MM.1S (cell line): ENCODE measurements around the gene SRCIN1.

Experiments used
- DNase-seq: peaks from one replicate; pipeline ENCODE4 v3.0.0-alpha.2; 2015
- H2AFZ ChIP-seq: fragments of 300-600 bp; sonication (generic); 2 replicates; pipeline ENCODE4 v1.6.0; 2016; ENCODE audit warnings: antibody characterized with exemption, low read length
- H3F3A ChIP-seq: fragments of 300-600 bp; sonication (generic); 2 replicates; pipeline ENCODE4 v1.6.1; 2016; ENCODE audit warnings: mild to moderate bottlenecking, antibody characterized with exemption, low read length, moderate library complexity, mixed read lengths; ENCODE audit not compliant: insufficient read depth
- H3K27ac ChIP-seq: fragments of 300-600 bp; sonication (generic); 2 replicates; pipeline ENCODE4 v1.5.1; 2016; ENCODE audit warnings: mild to moderate bottlenecking, low read length
- H3K27me3 ChIP-seq: fragments of 300-600 bp; sonication (generic); replicated peaks from 2 replicates; pipeline ENCODE4 v1.6.0; 2016; ENCODE audit warnings: low read length; ENCODE audit not compliant: insufficient read depth
- H3K36me3 ChIP-seq: fragments of 300-600 bp; sonication (generic); replicated peaks from 2 replicates; pipeline ENCODE4 v1.6.1; 2016; ENCODE audit warnings: mild to moderate bottlenecking, low read length, mixed read lengths; ENCODE audit not compliant: insufficient read depth
- H3K4me1 ChIP-seq: fragments of 300-600 bp; sonication (generic); 2 replicates; pipeline ENCODE4 v1.6.1; 2016; ENCODE audit warnings: low read length, mixed read lengths
- H3K4me2 ChIP-seq: fragments of 300-600 bp; sonication (generic); 2 replicates; pipeline ENCODE4 v1.6.0; 2016; ENCODE audit warnings: low read depth, low read length
- H3K4me3 ChIP-seq: fragments of 300-600 bp; sonication (generic); 2 replicates; pipeline ENCODE4 v1.5.1; 2016; ENCODE audit warnings: low read length, mixed read lengths
- H3K79me2 ChIP-seq: fragments of 300-600 bp; sonication (generic); 2 replicates; pipeline ENCODE4 v1.6.1; 2016; ENCODE audit warnings: mixed run types, low read length, mixed read lengths
- H3K9ac ChIP-seq: fragments of 300-600 bp; sonication (generic); 2 replicates; pipeline ENCODE4 v1.6.1; 2016; ENCODE audit warnings: low read length, mixed read lengths
- H3K9me2 ChIP-seq: fragments of 300-600 bp; sonication (generic); replicated peaks from 2 replicates; pipeline ENCODE4 v1.6.1; 2016; ENCODE audit warnings: mild to moderate bottlenecking, low read length, mixed read lengths; ENCODE audit not compliant: insufficient read depth
- H3K9me3 ChIP-seq: fragments of 300-600 bp; sonication (generic); replicated peaks from 2 replicates; pipeline ENCODE4 v1.6.1; 2016; ENCODE audit warnings: mild to moderate bottlenecking, low read length, mixed read lengths; ENCODE audit not compliant: insufficient read depth
- H4K20me1 ChIP-seq: fragments of 300-600 bp; sonication (generic); 2 replicates; pipeline ENCODE4 v1.6.1; 2016; ENCODE audit warnings: mild to moderate bottlenecking, low read length, moderate library complexity, mixed read lengths; ENCODE audit not compliant: insufficient read depth
- CTCF ChIP-seq: fragments of 300-600 bp; sonication (generic); IDR thresholded peaks from 2 replicates; pipeline ENCODE4 v1.5.1; 2016; ENCODE audit warnings: antibody characterized with exemption, low read length, mixed read lengths
- EZH2 ChIP-seq: fragments of 300-600 bp; sonication (generic); optimal IDR thresholded peaks from 2 replicates; pipeline ENCODE3; 2017; ENCODE audit warnings: low read depth, mild to moderate bottlenecking, antibody characterized with exemption, low read length, mixed read lengths
- EZH2phosphoT487 ChIP-seq: fragments of 300-600 bp; sonication (generic); IDR thresholded peaks from 2 replicates; pipeline ENCODE4 v1.6.1; 2018; ENCODE audit warnings: antibody characterized with exemption, low read length

Gene SRCIN1, protein sequence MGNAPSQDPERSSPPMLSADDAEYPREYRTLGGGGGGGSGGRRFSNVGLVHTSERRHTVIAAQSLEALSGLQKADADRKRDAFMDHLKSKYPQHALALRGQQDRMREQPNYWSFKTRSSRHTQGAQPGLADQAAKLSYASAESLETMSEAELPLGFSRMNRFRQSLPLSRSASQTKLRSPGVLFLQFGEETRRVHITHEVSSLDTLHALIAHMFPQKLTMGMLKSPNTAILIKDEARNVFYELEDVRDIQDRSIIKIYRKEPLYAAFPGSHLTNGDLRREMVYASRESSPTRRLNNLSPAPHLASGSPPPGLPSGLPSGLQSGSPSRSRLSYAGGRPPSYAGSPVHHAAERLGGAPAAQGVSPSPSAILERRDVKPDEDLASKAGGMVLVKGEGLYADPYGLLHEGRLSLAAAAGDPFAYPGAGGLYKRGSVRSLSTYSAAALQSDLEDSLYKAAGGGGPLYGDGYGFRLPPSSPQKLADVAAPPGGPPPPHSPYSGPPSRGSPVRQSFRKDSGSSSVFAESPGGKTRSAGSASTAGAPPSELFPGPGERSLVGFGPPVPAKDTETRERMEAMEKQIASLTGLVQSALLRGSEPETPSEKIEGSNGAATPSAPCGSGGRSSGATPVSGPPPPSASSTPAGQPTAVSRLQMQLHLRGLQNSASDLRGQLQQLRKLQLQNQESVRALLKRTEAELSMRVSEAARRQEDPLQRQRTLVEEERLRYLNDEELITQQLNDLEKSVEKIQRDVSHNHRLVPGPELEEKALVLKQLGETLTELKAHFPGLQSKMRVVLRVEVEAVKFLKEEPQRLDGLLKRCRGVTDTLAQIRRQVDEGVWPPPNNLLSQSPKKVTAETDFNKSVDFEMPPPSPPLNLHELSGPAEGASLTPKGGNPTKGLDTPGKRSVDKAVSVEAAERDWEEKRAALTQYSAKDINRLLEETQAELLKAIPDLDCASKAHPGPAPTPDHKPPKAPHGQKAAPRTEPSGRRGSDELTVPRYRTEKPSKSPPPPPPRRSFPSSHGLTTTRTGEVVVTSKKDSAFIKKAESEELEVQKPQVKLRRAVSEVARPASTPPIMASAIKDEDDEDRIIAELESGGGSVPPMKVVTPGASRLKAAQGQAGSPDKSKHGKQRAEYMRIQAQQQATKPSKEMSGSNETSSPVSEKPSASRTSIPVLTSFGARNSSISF

GRCh38 chr17:38605841-38606645 lies at the start of gene SRCIN1:
Gene SRCIN1 (minus strand): TSS chr17:38605952. CDS start chr17:38605705, 247 bp downstream.
- Histone ChIP-seq H3K4me3 (peak within 1 kb of the TSS; percentile 83), H3F3A (no peaks in the 10 kb centered on the region), H3K4me2 (peak within 1 kb of the TSS; percentile 89), H2AFZ (peak within 1 kb of the TSS; percentile 96), H3K79me2 (no peaks in the 10 kb centered on the region), H3K27ac (no peak within 1 kb of the TSS), H3K27me3 (peaks cover 79% of the 10 kb centered on the region), H3K36me3 (no peaks in the 10 kb centered on the region), H3K4me1 (0 out of 2 replicates have a peak, but pooled peaks cover 6% of the 10 kb centered on the region), H4K20me1 (no peaks in the 10 kb centered on the region), H3K9me2 (no peaks in the 10 kb centered on the region), H3K9ac (peak within 1 kb of the TSS; percentile 66), H3K9me3 (no peaks in the 10 kb centered on the region)
- DNase-seq, result peak; percentile 62
- no peak for TF ChIP-seq EZH2
- peak; percentile 100 for TF ChIP-seq CTCF

DNA sequence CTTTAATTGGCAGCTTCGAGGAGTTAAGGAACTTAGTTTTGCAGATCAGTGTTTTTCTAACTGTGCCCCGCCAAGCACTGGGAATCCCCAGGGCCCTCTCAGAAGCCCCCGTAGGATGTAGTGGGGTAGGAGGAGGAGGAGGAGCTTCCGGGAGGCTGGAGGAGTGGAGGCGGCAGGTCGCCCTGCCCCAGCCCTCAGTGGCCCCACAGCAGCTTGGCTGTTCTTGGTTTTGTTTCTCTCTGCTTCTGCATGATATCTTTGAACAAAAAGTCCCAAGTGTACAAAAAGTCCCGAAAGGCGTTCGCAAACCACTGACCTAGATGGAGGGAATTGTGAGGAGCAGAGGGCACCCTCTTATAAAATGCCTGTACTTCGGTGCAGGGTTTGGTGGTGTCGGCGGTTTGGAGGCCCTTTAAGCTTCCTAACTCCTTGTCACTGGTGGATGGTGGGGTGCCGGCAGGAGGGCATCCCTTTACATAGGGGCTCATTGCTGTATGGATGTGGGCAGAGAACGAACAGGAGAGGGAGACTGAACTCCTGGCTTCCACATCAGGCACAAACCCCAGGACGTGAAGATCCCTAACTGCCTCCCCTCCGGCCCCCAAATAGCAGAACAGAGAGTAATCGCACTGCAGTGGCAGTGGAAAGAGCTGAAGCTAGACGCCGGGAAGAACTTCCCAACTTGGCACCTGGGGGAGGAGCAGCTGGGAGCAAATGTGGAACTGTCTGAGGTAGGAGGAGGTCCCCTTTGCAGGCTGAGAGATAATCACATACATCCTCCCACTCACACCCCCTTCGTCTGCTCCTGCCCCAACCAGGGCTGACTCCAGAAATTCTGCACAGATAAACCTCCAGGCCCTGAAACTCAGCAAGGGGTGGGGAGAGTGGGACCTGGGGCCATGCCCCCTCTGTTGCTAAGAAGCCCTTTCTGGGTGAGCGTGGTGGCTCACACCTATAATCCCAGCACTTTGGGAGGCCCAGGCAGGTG lies 49.0 kb upstream of the SRCIN1 start:
- H3K9ac ChIP-seq, result no peak overlapping the region
- H3K9me3 ChIP-seq, result no peaks in the 10 kb centered on the region
- no peak for DNase-seq
- no peak overlapping the region for H3K27ac ChIP-seq
- H3F3A ChIP-seq, result no peaks in the 10 kb centered on the region
- TF ChIP-seq CTCF (no peak), EZH2phosphoT487 (no peak), EZH2 (no peak)
- H3K36me3 ChIP-seq, result no peaks in the 10 kb centered on the region
- H3K4me3 ChIP-seq, result no peak overlapping the region
- peak overlapping the region; percentile 27; the same call in 1 of the 2 replicates for H3K4me2 ChIP-seq
- H3K79me2 ChIP-seq, result no peaks in the 10 kb centered on the region
- H2AFZ ChIP-seq, result peak overlapping the region; percentile 31; the same call in 1 of the 2 replicates
- H3K4me1 ChIP-seq, result no peaks in the 10 kb centered on the region
- 0 out of 2 replicates have a peak, but pooled peaks cover 5% of the 10 kb centered on the region for H3K27me3 ChIP-seq
- H4K20me1 ChIP-seq, result no peaks in the 10 kb centered on the region
- H3K9me2 ChIP-seq, result no peaks in the 10 kb centered on the region
